Measurements from ENCODE around the gene ENKD1.

DNA sequence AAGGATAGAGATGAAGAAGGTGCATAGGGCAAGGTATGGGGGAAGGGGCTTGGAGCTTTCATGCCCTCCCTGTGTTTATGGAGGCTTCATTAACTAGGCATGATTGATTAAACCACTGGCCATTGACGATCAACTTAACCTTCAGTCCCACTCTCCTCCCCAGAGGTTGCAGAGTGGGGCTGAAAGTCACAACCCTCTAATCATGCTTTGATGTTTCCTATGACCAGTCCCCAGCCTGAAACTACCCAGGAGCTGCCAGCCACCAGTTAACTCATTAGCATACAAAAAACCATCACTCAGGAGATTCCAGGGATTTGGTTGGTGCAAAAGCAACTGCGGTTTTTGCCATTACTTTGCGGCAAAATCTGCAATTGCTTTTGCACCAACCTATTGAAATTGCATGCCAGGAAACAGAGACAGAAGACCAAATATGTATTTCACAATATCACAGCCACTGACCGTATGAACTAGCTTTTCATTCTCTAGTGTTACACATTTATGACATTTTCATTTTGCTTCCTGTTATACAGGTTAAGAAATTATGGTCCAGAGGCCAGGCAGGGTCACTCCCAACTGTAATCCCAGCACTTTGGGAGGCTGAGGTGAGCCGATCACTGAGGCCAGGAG lies 47.2 kb upstream of the ENKD1 start:
- no peak for TF ChIP-seq CTCF (CRISPR knock-in tag; IDR thresholded peaks at IDR 0.05)
- no peak for TF ChIP-seq ZNF124 (CRISPR knock-in tag; IDR thresholded peaks at IDR 0.05)
- no peak for TF ChIP-seq NFE2L2 (IDR thresholded peaks at IDR 0.05; ENCODE audit: low read length)
- TF ChIP-seq RBAK (CRISPR knock-in tag; IDR thresholded peaks at IDR 0.05): no peak
- TF ChIP-seq POGK (CRISPR knock-in tag; conservative IDR thresholded peaks at IDR 0.05): no peak

Measured in HepG2 (cell line).